SK-N-MC (cell line): ENCODE results near the gene CFAP20.
"Not testable (repeated sequence)": the region's sequence is repeated elsewhere in the genome, so short reads cannot be mapped to it uniquely, and the experiment has no call there.

Experiments
- DNase-seq: peaks from one replicate; pipeline ENCODE4 v3.0.0-alpha.2; 2011; ENCODE audit warnings: low read depth, low spot score
- H3K27ac ChIP-seq: fragments of 200-600 bp; sonication (generic); 2 replicates; pipeline ENCODE4 v1.5.1; 2016; ENCODE audit warnings: mixed run types
- H3K36me3 ChIP-seq: fragments of 200-600 bp; sonication (generic); 2 replicates; pipeline ENCODE4 v1.6.1; 2017; ENCODE audit warnings: antibody characterized with exemption, low read length, mixed read lengths; ENCODE audit not compliant: insufficient read depth
- H3K4me3 ChIP-seq: fragments of 200-600 bp; sonication (generic); 2 replicates; pipeline ENCODE4 v1.5.1; 2016
- H3K9ac ChIP-seq: fragments of 200-600 bp; sonication (generic); 2 replicates; pipeline ENCODE4 v1.8.0; 2017; ENCODE audit warnings: mixed run types, mixed read lengths; ENCODE audit not compliant: insufficient read length
- H3K9me3 ChIP-seq: fragments of 200-600 bp; sonication (generic); 2 replicates; pipeline ENCODE4 v1.6.1; 2017; ENCODE audit warnings: low read depth, mild to moderate bottlenecking, antibody characterized with exemption, low read length, moderate library complexity, mixed read lengths
- EZH2 ChIP-seq: fragments of 200-600 bp; sonication (generic); IDR thresholded peaks from one replicate; pipeline ENCODE4 v1.6.1; 2017; ENCODE audit warnings: antibody characterized with exemption
- FOXP2 ChIP-seq: optimal IDR thresholded peaks from 2 replicates; pipeline ENCODE3; 2011; ENCODE audit warnings: mild to moderate bottlenecking, moderate library complexity; ENCODE audit not compliant: insufficient read depth; ENCODE audit errors: extremely low read length, control extremely low read depth
- POLR2AphosphoS5 ChIP-seq: IDR thresholded peaks from 2 replicates; pipeline ENCODE4 v1.6.1; 2012; ENCODE audit warnings: mild to moderate bottlenecking, low read depth, low read length, borderline replicate concordance

CFAP20 gene

GRCh38 chr16:58096249-58096648 lies 32.9 kb downstream of the CFAP20 start:
- DNase-seq, result no peak
- Histone ChIP-seq H3K36me3 (no peaks in the 10 kb centered on the region), H3K9me3 (no peaks in the 10 kb centered on the region), H3K9ac (no peak overlapping the region), H3K4me3 (no peak overlapping the region), H3K27ac (no peak overlapping the region)
- no peak for TF ChIP-seq FOXP2
- TF ChIP-seq POLR2AphosphoS5, result no peak
- no peak for TF ChIP-seq EZH2

GRCh38 chr16:58095575-58095960 lies 33.6 kb downstream of the CFAP20 start:
- not testable (repeated sequence) for H3K9ac ChIP-seq, H3K9me3 ChIP-seq, H3K36me3 ChIP-seq, H3K4me3 ChIP-seq, H3K27ac ChIP-seq, DNase-seq

- DNase-seq, result no peak
- TF ChIP-seq EZH2 (no peak), POLR2AphosphoS5 (no peak), FOXP2 (no peak)
These were observed 34.2 kb downstream of the CFAP20 start for GRCh38 chr16:58094791-58095574.

GRCh38 chr16:58094026-58094425 lies 35.2 kb downstream of the CFAP20 start:
- no peaks in the 10 kb centered on the region for H3K36me3 ChIP-seq
- no peak for TF ChIP-seq FOXP2
- TF ChIP-seq POLR2AphosphoS5, result no peak
- no peak for TF ChIP-seq EZH2
- H3K4me3 ChIP-seq, result no peak overlapping the region
- H3K27ac ChIP-seq, result no peak overlapping the region
- DNase-seq, result no peak
- H3K9ac ChIP-seq, result no peak overlapping the region
- no peaks in the 10 kb centered on the region for H3K9me3 ChIP-seq

More at GRCh38 chr16:58094791-58095574, 34.2 kb downstream of the CFAP20 start:
- H3K36me3 ChIP-seq, result no peaks in the 10 kb centered on the region
- H3K9me3 ChIP-seq, result no peaks in the 10 kb centered on the region
- H3K9ac ChIP-seq, result no peak overlapping the region
- H3K27ac ChIP-seq, result no peak overlapping the region
- H3K4me3 ChIP-seq, result no peak overlapping the region

- H3K27ac ChIP-seq, H3K36me3 ChIP-seq, H3K4me3 ChIP-seq, DNase-seq, H3K9ac ChIP-seq, H3K9me3 ChIP-seq: not testable (repeated sequence)
These were observed 38.8 kb downstream of the CFAP20 start for GRCh38 chr16:58090396-58090795.

GRCh38 chr16:58088091-58088490 lies 41.1 kb downstream of the CFAP20 start:
- Histone ChIP-seq H3K4me3 (no peak overlapping the region), H3K9me3 (no peaks in the 10 kb centered on the region), H3K27ac (no peak overlapping the region), H3K36me3 (no peaks in the 10 kb centered on the region), H3K9ac (no peak overlapping the region)
- no peak for DNase-seq
- TF ChIP-seq EZH2 (no peak), POLR2AphosphoS5 (no peak), FOXP2 (no peak)

- no peak for DNase-seq
- Histone ChIP-seq H3K36me3 (no peaks in the 10 kb centered on the region), H3K9me3 (no peaks in the 10 kb centered on the region), H3K9ac (no peak overlapping the region), H3K27ac (no peak overlapping the region), H3K4me3 (no peak overlapping the region)
- no peak for TF ChIP-seq POLR2AphosphoS5
- no peak for TF ChIP-seq EZH2
- no peak for TF ChIP-seq FOXP2
These were observed 41.8 kb downstream of the CFAP20 start for GRCh38 chr16:58087209-58087913.

- Histone ChIP-seq H3K9me3 (no peaks in the 10 kb centered on the region), H3K4me3 (no peak overlapping the region), H3K27ac (no peak overlapping the region), H3K36me3 (no peaks in the 10 kb centered on the region), H3K9ac (no peak overlapping the region)
- no peak for DNase-seq
- TF ChIP-seq EZH2, result no peak
- no peak for TF ChIP-seq POLR2AphosphoS5
- TF ChIP-seq FOXP2, result no peak
These were observed 42.6 kb downstream of the CFAP20 start for GRCh38 chr16:58086381-58087208.
